Measurements from ENCODE around the gene WDR90. TPM values are rescaled to one million over a fixed set of nuclear protein-coding genes. Genes with fewer than 3 reads are reported as not detected.
A peak's percentile ranks its signal among the peaks of the same experiment; 100 is the strongest.

The WDR90 gene
- total RNA-seq, 1 experiment from 2014 or later = 14.6 TPM

- DNase-seq (ENCODE audit: extremely low read depth, low read depth) = no peak
Measured at GRCh38 chr16:658679-659571, 9.8 kb downstream of the WDR90 start.

- DNase-seq (ENCODE audit: extremely low read depth, low read depth) = no peak
Measured at GRCh38 chr16:659618-660017, 10.5 kb downstream of the WDR90 start.

GRCh38 chr16:660132-660458 lies 10.9 kb downstream of the WDR90 start:
- DNase-seq (ENCODE audit: extremely low read depth, low read depth) = no peak

- DNase-seq (ENCODE audit: extremely low read depth, low read depth) = peak; percentile 90
Measured at GRCh38 chr16:660459-661183, 11.5 kb downstream of the WDR90 start.

GRCh38 chr16:661184-661821 lies 12.1 kb downstream of the WDR90 start:
- no peak for DNase-seq (ENCODE audit: extremely low read depth, low read depth)

- no peak for DNase-seq (ENCODE audit: extremely low read depth, low read depth)
Measured at GRCh38 chr16:662095-662494, 12.9 kb downstream of the WDR90 start.

- DNase-seq (ENCODE audit: extremely low read depth, low read depth) = no peak
Measured at GRCh38 chr16:662597-662996, 13.4 kb downstream of the WDR90 start.

- DNase-seq (ENCODE audit: extremely low read depth, low read depth) = no peak
Measured at GRCh38 chr16:666572-666971, 17.4 kb downstream of the WDR90 start.

- DNase-seq (ENCODE audit: extremely low read depth, low read depth) = no peak
Measured at GRCh38 chr16:667113-667779, 18.1 kb downstream of the WDR90 start.

- DNase-seq (ENCODE audit: extremely low read depth, low read depth) = peak; percentile 87
Measured at GRCh38 chr16:667780-668518, 18.8 kb downstream of the WDR90 start, which contains the start of gene RHOT2. TSS of gene RHOT2 (plus strand) at chr16:668132. CDS start at chr16:668200, 68 bp downstream.

- no peak for DNase-seq (ENCODE audit: extremely low read depth, low read depth)
Measured at GRCh38 chr16:668519-669171, 19.5 kb downstream of the WDR90 start.

GRCh38 chr16:669666-670065 lies 20.5 kb downstream of the WDR90 start:
- no peak for DNase-seq (ENCODE audit: extremely low read depth, low read depth)

GRCh38 chr16:670485-671352 lies 21.6 kb downstream of the WDR90 start:
- no peak for DNase-seq (ENCODE audit: extremely low read depth, low read depth)

GRCh38 chr16:671353-672131 lies 22.4 kb downstream of the WDR90 start:
- no peak for DNase-seq (ENCODE audit: extremely low read depth, low read depth)

- no peak for DNase-seq (ENCODE audit: extremely low read depth, low read depth)
Measured at GRCh38 chr16:672371-672770, 23.2 kb downstream of the WDR90 start.

- DNase-seq (ENCODE audit: extremely low read depth, low read depth) = no peak
Measured at GRCh38 chr16:672851-673250, 23.7 kb downstream of the WDR90 start.

GRCh38 chr16:673399-673991 lies 24.3 kb downstream of the WDR90 start:
- no peak for DNase-seq (ENCODE audit: extremely low read depth, low read depth)

Measured in NCI-H460 (cell line).